LNCaP clone FGC (cell line): ENCODE data around the gene DIPK1A.

Experiments
- DNase-seq: peaks from one replicate; pipeline ENCODE4 v3.0.0-alpha.2; 2011; ENCODE audit warnings: low read depth
- H3K4me3 ChIP-seq: 2 replicates; pipeline ENCODE4 v1.5.1; 2011; ENCODE audit warnings: mild to moderate bottlenecking, low read depth, low read length, control low read depth
- TF ChIP-seq, protein P1 (sequence below): IDR thresholded peaks from 2 replicates; pipeline ENCODE4 v1.5.1; 2012; ENCODE audit warnings: mild to moderate bottlenecking; ENCODE audit not compliant: control insufficient read depth, insufficient read depth; ENCODE audit errors: extremely low read depth

The DIPK1A gene

DNA sequence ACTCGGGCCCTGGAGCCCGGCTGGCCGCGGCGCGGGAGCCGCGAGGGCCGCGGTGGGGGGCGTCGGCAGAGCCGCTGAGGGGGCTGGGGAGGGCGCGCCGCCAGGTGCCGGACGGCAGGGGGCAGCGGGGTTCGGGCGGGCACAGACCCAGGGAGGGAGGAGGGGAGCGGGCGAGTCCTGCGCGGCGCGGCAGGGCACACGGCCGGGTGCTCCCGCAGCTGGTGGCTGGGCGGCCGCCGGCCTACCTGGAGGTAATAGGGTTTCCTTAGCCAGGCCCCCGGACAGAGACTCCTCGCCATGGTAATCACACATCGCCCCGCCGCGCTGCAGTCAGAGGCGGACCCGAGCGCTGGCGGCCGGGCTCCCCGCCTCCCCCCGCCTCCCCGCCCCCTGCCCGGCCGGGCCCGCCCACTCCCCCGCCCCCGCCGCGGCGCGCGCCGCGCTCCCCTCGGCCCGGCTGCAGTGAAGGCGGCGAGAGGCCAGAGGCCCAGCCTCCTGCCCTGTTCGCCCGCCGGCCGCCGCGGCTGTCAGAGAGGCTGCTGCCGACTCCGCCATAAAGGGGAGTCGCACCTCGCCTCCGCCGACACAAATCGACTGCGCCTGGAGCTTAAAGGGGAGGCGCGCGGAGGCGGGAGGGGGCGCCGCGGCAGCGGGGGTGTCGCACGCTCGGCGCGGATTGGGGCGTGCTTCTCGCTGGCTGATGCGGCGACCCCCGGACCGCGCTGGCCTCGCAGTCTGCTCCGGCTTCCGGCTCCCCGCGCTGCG lies at the start of gene DIPK1A:
DIPK1A (minus strand) TSS at position 332 of the 765 bp plus-strand sequence; CDS start at position 299, 33 bp downstream.
- no peak for DNase-seq

DNA sequence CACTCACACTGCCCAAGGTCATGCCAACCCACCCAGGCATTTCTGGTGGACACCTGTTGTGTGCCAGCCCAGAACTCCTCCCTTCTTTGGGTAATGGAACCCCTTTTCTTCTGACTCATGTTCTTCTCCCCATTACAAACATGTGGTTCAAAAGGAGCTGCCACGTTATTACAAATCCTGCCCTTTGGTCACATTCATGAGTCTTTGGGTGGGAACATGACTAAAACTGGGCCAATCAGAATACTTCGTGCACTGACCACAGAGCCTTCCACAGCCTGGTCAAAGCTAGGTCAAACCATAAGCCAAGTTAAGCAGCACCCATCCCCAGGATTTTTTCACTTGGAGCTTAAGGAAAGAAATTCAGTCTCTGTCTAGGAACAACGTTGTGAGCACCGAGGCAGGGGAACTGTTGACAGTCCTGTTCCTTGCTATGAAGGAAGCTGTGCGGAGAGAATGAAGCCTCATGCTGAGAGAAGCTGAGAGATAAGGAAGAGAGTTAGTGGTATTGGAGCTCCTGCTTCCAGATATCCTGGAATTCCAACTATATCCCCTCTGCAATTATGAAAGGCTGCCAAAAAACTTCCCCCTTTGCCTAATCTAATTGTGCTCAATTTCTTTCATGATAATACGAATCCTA lies 46.8 kb upstream of the DIPK1A start:
- DNase-seq, result no peak
- H3K4me3 ChIP-seq, result no peak overlapping the region
- TF ChIP-seq, protein P1, sequence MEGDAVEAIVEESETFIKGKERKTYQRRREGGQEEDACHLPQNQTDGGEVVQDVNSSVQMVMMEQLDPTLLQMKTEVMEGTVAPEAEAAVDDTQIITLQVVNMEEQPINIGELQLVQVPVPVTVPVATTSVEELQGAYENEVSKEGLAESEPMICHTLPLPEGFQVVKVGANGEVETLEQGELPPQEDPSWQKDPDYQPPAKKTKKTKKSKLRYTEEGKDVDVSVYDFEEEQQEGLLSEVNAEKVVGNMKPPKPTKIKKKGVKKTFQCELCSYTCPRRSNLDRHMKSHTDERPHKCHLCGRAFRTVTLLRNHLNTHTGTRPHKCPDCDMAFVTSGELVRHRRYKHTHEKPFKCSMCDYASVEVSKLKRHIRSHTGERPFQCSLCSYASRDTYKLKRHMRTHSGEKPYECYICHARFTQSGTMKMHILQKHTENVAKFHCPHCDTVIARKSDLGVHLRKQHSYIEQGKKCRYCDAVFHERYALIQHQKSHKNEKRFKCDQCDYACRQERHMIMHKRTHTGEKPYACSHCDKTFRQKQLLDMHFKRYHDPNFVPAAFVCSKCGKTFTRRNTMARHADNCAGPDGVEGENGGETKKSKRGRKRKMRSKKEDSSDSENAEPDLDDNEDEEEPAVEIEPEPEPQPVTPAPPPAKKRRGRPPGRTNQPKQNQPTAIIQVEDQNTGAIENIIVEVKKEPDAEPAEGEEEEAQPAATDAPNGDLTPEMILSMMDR, result no peak

More for the DNA sequence above, at the start of gene DIPK1A:
- TF ChIP-seq, protein P1, result no peak
- peak within 1 kb of the TSS; percentile 71 for H3K4me3 ChIP-seq

GRCh38 chr1:93005252-93005598 lies 44.0 kb upstream of the DIPK1A start:
- TF ChIP-seq, protein P1, result no peak
- no peak for DNase-seq
- H3K4me3 ChIP-seq, result no peak overlapping the region

GRCh38 chr1:93004566-93005251 lies 43.4 kb upstream of the DIPK1A start:
- TF ChIP-seq, protein P1, result no peak
- H3K4me3 ChIP-seq, result no peak overlapping the region
- no peak for DNase-seq

DNA sequence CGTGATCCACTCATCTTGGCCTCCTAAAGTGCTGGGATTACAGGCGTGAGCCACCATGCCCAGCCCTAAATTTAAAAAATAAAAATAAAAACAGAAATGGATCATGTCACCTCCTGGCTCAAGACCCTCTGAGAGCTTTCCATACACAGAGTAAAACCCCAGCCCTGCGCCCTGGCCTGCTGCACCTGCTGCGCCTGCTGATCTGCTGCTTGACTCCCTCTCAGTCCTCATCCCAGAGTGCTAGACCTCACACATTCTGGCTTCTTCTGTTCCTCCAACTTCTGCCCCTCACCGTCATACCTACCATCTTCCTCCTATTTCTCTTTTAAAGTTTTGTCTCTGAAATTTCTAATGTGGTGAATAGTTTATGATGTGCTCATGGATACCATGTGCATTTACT lies 42.7 kb upstream of the DIPK1A start:
- TF ChIP-seq, protein P1, result no peak
- no peak for DNase-seq
- no peak overlapping the region for H3K4me3 ChIP-seq

GRCh38 chr1:93002781-93003180 lies 41.5 kb upstream of the DIPK1A start:
- DNase-seq, result no peak
- no peak overlapping the region for H3K4me3 ChIP-seq
- TF ChIP-seq, protein P1, result no peak

- no peak for DNase-seq
- TF ChIP-seq, protein P1, result no peak
- H3K4me3 ChIP-seq, result no peak overlapping the region
Observed at GRCh38 chr1:93001893-93002292, 40.6 kb upstream of the DIPK1A start.
